C4-2B (cell line): ENCODE results near the gene USHBP1.

Experiments
- H3K27ac ChIP-seq: fragments of 450-650 bp; 2 replicates; pipeline ENCODE4 v1.5.1; 2017
- ZFX ChIP-seq: fragments of 450-650 bp; IDR thresholded peaks from 2 replicates; pipeline ENCODE4 v1.6.1; 2017
- TF ChIP-seq, protein P1 (sequence below): fragments of 450-650 bp; conservative IDR thresholded peaks from 2 replicates; pipeline ENCODE4 v1.5.1; 2017; ENCODE audit warnings: mild to moderate bottlenecking

USHBP1 gene

DNA sequence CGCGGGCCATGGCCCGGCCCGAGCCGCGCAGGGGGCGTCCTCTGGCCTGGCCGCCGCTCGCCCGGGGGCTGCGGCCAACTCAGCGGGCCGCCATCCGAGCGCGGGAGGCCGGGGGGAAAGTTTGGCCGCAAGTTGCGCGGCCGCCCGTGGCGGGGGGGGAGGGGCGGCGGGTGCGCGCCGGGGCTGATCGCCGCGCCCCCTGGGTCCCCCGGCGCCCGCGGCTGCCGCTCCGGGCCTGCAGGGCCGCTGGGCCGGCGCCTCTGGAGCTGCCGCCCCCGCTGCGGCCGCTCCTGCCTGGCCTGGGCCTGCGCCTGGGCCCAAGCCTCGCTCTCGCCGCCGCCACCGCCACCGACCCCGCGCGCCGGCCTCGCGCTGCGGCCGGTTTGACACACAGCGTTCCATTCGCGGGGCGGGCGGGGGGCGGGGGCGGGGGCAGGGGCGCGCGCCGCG is 19.0 kb downstream of the USHBP1 start, which contains the start of gene NR2F6:
Gene NR2F6 (minus strand): TSS at position 385 of the 450 bp plus-strand sequence. CDS start 699 bp downstream, outside the sequence.
- TF ChIP-seq, protein P1, sequence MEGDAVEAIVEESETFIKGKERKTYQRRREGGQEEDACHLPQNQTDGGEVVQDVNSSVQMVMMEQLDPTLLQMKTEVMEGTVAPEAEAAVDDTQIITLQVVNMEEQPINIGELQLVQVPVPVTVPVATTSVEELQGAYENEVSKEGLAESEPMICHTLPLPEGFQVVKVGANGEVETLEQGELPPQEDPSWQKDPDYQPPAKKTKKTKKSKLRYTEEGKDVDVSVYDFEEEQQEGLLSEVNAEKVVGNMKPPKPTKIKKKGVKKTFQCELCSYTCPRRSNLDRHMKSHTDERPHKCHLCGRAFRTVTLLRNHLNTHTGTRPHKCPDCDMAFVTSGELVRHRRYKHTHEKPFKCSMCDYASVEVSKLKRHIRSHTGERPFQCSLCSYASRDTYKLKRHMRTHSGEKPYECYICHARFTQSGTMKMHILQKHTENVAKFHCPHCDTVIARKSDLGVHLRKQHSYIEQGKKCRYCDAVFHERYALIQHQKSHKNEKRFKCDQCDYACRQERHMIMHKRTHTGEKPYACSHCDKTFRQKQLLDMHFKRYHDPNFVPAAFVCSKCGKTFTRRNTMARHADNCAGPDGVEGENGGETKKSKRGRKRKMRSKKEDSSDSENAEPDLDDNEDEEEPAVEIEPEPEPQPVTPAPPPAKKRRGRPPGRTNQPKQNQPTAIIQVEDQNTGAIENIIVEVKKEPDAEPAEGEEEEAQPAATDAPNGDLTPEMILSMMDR, result no peak
- TF ChIP-seq ZFX, result peak; percentile 72; the same call in 1 of the 2 replicates
- H3K27ac ChIP-seq, result peak within 1 kb of the TSS; percentile 98

DNA sequence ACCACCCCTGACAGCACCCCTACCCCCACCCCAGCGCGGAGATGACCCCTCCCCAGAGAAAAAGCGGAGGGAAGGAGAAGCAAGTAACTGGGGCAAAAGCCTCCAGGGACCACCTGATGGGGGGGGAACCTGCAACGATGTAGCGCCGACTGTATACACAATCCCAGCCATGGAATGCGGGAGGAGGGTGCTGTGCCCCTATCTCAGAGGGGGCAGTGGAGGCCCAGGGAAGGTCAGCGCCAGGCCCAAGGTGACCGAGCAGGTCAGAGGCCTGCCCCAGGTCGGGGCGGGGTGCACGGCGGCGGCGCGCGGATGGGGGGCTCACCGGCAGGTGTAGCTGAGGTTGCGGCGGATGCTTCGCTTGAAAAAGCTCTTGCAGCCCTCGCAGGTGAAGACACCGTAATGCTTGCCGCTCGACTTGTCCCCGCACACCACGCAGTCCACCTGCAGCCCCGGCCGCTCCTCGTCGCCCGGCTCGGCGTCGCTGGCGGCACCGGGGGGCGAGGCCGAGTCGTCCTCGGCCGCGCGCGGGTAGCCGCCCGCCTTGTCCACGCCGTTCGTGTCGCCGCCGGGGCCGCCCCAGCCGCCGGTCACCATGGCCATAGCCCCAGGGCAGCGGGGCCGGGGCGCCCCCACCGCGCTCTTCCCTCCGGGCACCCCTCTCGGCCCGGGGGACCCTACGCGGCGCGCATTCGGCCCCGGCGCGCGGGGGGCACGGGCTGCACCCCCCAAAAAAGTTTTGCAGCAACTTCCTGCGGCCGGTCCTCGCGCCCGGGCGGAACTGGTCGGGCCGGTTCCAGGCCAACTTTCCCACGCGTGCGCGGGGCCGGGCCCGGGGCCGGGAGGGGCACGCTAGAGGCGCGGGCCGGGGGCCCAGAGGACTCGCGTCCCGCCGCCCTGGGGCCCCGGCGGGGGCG is 19.7 kb downstream of the USHBP1 start:
- peak overlapping the region; percentile 98 for H3K27ac ChIP-seq
- TF ChIP-seq, protein P1, result no peak
- TF ChIP-seq ZFX, result no peak

- TF ChIP-seq, protein P1, result no peak
- TF ChIP-seq ZFX, result no peak
- H3K27ac ChIP-seq, result peak overlapping the region; percentile 98
Observed at GRCh38 chr19:17243830-17244617, 20.5 kb downstream of the USHBP1 start.

DNA sequence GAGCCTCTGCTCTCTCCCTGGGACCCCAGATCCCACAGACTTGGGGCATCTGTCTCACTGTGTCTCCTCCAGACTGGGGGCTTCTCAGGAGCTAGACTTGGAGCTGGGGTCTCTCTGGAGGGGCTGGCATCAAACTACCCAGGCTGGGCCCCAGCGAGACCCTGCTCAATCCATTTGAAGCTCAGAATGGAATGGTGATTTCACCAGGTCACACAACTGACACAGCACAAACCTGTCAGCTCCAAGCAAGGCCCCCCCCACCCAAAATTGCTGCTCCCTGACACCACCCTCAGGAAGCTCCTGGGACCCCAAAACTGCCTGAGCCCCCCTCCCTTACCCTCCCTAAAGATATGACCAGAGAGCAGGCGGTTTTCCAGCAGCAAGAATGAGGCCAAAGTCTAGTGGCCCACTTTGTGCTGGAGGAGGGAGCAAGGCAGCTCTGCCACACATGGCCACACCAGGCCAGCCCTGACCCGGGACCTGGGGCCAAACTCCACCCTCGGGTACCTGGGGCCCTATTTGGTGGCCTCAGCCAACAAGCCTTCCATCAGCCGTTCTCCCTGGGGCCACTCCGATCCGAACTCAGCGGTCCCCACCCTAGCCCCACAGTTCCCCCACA is 21.2 kb downstream of the USHBP1 start:
- H3K27ac ChIP-seq, result peak overlapping the region; percentile 98
- TF ChIP-seq, protein P1, result no peak
- no peak for TF ChIP-seq ZFX

DNA sequence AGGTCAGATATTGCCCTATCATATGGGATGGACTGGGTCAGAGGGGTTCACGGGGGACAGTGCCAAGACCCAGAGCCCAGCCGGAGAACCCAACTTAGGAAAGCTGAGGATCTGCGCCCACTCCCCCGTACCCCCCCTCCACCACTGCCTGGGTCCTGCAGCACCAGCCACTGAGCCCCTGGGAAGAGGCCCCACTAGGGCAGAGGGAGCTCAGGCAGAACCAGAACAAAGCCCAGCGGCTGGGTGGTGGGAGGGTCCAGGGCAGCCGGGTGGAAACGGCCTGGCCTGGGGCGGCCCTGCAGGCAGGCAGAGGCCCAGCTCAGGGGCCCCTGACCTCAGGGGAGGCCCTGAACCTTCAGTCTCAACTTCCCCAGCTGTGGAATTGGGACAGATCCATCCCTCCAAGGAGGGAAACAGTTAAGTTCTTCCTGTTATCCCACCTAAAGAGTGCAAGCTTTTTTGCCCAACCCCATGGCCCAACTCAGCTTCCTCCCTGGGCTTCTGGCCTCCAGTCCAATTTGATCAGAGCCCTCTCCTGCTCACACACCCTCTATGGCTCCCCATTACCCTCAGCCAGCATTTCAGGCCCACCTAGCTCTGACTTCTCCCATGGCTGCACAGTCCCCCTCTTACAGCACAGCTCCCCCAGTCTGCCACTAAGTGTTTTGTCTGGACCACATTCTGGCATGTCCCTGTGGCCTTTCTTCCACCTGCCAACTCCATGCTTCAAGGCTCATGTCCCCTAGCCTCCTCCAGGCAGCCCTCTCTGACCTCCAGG is 21.9 kb downstream of the USHBP1 start:
- peak overlapping the region; percentile 98 for H3K27ac ChIP-seq
- TF ChIP-seq, protein P1, result no peak
- no peak for TF ChIP-seq ZFX

DNA sequence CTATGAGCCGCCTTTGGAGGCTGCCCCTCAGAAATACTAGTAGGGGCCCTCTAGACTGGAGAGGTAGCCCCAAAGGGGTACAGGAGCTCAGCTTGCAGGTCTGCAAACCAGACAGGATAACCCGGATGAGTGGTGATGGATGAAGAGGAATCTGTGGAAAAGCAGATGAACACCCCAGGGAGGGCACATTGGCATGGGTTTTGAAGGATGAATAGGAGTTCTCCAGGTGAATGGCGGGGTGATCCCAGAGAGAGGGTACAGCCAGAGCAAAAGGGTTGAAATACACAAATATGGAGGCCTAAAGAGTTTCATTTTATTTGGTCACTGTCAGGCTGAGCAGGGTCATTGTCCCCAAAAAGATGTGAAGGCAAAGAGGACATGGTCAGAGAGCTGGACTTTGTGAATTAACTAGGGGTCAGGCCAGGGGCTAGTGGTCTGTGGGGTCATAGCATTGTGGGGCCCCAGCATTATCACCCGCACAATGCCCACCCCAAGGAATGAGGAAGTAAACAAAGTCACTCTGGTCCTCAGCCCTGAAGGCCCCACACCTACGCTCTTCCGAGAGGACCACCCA is 23.6 kb downstream of the USHBP1 start:
- H3K27ac ChIP-seq, result peak overlapping the region; percentile 62

More for the DNA sequence above, 23.6 kb downstream of the USHBP1 start:
- no peak for TF ChIP-seq ZFX
- TF ChIP-seq, protein P1, result no peak
